BLaER1 treated with 17β-estradiol and CSF1 and Interleukin-3, amounts not matched to agents 10 nM and 100 nM (cell line): ENCODE data around the gene DNAH17.

Experiments
- H3K27ac ChIP-seq, 11 experiments: shearing (Covaris generic); formaldehyde crosslinking; 2 replicates each; pipeline ENCODE4 v1.8.1; 2022
- H3K27me3 ChIP-seq, 11 experiments: shearing (Covaris generic); formaldehyde crosslinking; 2 replicates each; pipeline ENCODE4 v1.8.1; 2022
- H3K36me3 ChIP-seq, 11 experiments: shearing (Covaris generic); formaldehyde crosslinking; 2 replicates each; pipeline ENCODE4 v1.8.1; 2022
- H3K4me1 ChIP-seq, 10 experiments: shearing (Covaris generic); formaldehyde crosslinking; 2 replicates each; pipeline ENCODE4 v1.8.1; 2022
- H3K4me2 ChIP-seq, 11 experiments: shearing (Covaris generic); formaldehyde crosslinking; 2 replicates each; pipeline ENCODE4 v1.8.1; 2022
- H3K4me3 ChIP-seq, 10 experiments: shearing (Covaris generic); formaldehyde crosslinking; 2 replicates each; pipeline ENCODE4 v1.8.1; 2022
- H3K9ac ChIP-seq, 11 experiments: shearing (Covaris generic); formaldehyde crosslinking; 2 replicates each; pipeline ENCODE4 v1.8.1; 2022
- H3K9me3 ChIP-seq, 11 experiments: shearing (Covaris generic); formaldehyde crosslinking; replicated peaks in 1 of 11; 2 replicates each; pipeline ENCODE4 v1.8.1; 2022
- H4K20me1 ChIP-seq, 11 experiments: shearing (Covaris generic); formaldehyde crosslinking; 2 replicates each; pipeline ENCODE4 v1.8.1; 2022
- Cebpa-rat ChIP-seq, 11 experiments: shearing (Covaris generic); IDR thresholded peaks; 2 replicates each; pipeline ENCODE4 v1.8.1; 2022

The DNAH17 gene

DNA sequence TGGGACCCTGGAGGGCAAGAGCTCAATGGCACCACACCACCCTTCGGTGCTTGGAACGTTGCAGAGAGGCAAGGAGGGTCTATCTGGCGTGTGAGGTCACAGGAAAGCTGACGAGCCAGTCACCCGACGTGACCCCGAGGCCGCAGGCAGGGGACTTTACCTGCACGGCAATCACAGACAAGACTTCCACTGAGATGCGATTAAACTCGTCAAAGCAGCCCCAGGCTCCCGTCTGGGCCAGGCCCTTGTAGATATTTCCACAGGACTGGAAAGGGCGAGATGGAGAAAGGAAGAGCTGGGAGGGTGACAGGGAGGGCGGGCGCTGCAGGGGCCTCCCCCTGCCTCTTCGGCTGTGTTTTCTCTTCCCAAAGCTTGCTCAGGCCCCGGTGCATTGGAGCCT is 78.3 kb downstream of the DNAH17 start:
- Histone ChIP-seq H3K9me3 (no peaks in the 10 kb centered on the region), H3K36me3 (no peaks in the 10 kb centered on the region), H3K4me2 (peak overlapping the region in 7 of 11 experiments; percentile 33 to 78 (median 58); a peak in 10 of 22 replicates), H4K20me1 (no peaks in the 10 kb centered on the region), H3K4me1 (peaks cover 20 to 61% (median 45%) of the 10 kb centered on the region in 10 experiments; a peak in 19 of 20 replicates), H3K27me3 (no peaks in the 10 kb centered on the region), H3K27ac (peak overlapping the region in 8 of 11 experiments; percentile 22 to 58 (median 51); a peak in 14 of 22 replicates), H3K4me3 (no peak overlapping the region), H3K9ac (peak overlapping the region in 4 of 11 experiments; percentile 13 to 39 (median 29); a peak in 4 of 22 replicates)
- no peak for TF ChIP-seq Cebpa-rat (IDR thresholded peaks at IDR 0.05)

DNA sequence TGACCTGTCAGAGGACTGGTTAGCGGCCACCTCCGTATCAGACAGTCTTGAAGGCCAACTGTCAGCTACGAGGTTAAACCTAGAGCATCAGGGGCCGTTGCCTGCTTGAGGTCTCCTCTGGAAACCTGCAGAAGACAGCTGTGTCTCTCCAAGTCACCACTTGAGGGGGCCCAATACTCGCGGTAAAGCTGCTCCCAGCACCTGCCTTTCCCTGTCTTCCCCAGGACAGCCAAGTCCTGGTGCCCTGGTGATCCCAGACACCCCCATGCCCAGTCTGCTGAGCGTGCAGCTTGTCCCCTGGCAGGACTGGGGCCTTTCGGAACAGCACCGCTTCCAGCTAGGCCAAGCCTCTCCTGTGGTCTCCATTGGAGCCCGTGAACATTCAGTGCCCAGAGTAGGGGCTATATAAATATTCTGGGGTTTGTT is 80.1 kb downstream of the DNAH17 start:
- Histone ChIP-seq H3K27ac (peak overlapping the region in 9 of 11 experiments; percentile 8 to 67 (median 59); a peak in 16 of 22 replicates), H3K9ac (peak overlapping the region in 8 of 11 experiments; percentile 18 to 42 (median 34); a peak in 11 of 22 replicates), H3K9me3 (no peaks in the 10 kb centered on the region), H3K4me2 (peak overlapping the region in 9 of 11 experiments; percentile 16 to 78 (median 54); a peak in 18 of 22 replicates), H4K20me1 (no peaks in the 10 kb centered on the region), H3K4me1 (peaks cover 28 to 76% (median 55%) of the 10 kb centered on the region in 10 experiments), H3K27me3 (no peaks in the 10 kb centered on the region), H3K4me3 (no peak overlapping the region), H3K36me3 (no peaks in the 10 kb centered on the region)
- no peak for TF ChIP-seq Cebpa-rat (IDR thresholded peaks at IDR 0.05)

DNA sequence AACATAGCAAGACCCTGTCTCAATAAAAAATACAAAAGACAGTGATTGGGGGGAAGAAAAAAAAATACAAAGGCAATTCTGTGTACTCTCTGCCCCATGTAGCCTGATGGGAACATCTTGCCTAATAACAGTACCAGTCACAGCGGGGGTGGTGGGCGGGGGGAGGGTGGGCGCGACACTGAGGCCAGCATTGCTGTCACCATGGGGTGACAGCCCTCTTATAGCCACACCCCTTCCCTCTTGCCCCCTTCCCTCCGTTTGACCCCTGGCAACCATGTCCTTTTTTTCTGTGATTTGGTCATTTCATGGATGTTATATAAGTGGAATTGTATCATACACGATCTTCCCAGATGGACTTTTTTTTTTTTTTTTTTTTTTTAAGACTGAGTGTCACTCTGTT is 80.9 kb downstream of the DNAH17 start:
- TF ChIP-seq Cebpa-rat (IDR thresholded peaks at IDR 0.05): no peak
- Histone ChIP-seq H3K4me2 (peak overlapping the region in 1 of 11 experiments; percentile 73; a peak in 1 of 22 replicates), H3K4me1 (peaks cover 20 to 76% (median 47%) of the 10 kb centered on the region in 10 experiments)

GRCh38 chr17:78495634-78496033 is 81.6 kb downstream of the DNAH17 start:
- Histone ChIP-seq H3K36me3 (no peaks in the 10 kb centered on the region), H3K9me3 (no peaks in the 10 kb centered on the region), H3K27ac (no peak overlapping the region), H3K4me2 (no peak overlapping the region), H3K9ac (no peak overlapping the region), H3K27me3 (no peaks in the 10 kb centered on the region), H3K4me3 (no peak overlapping the region), H3K4me1 (peaks cover 14 to 71% (median 40%) of the 10 kb centered on the region in 10 experiments), H4K20me1 (no peaks in the 10 kb centered on the region)
- TF ChIP-seq Cebpa-rat (IDR thresholded peaks at IDR 0.05): no peak

More for the DNA sequence above, 80.9 kb downstream of the DNAH17 start:
- no peaks in the 10 kb centered on the region for H3K36me3 ChIP-seq
- no peaks in the 10 kb centered on the region for H3K9me3 ChIP-seq
- no peaks in the 10 kb centered on the region for H3K27me3 ChIP-seq
- no peaks in the 10 kb centered on the region for H4K20me1 ChIP-seq
- no peak overlapping the region; a peak in 1 of 22 replicates for H3K9ac ChIP-seq
- H3K27ac ChIP-seq: no peak overlapping the region
- no peak overlapping the region for H3K4me3 ChIP-seq

GRCh38 chr17:78494696-78495330 is 82.4 kb downstream of the DNAH17 start:
- Histone ChIP-seq H3K27me3 (no peaks in the 10 kb centered on the region), H3K9me3 (no peaks in the 10 kb centered on the region), H3K4me2 (no peak overlapping the region), H3K27ac (no peak overlapping the region), H3K36me3 (no peaks in the 10 kb centered on the region), H3K4me3 (no peak overlapping the region), H4K20me1 (no peaks in the 10 kb centered on the region), H3K4me1 (peaks cover 14 to 69% (median 39%) of the 10 kb centered on the region in 10 experiments), H3K9ac (no peak overlapping the region)
- TF ChIP-seq Cebpa-rat (IDR thresholded peaks at IDR 0.05): no peak

GRCh38 chr17:78493853-78494695 is 83.1 kb downstream of the DNAH17 start:
- no peak for TF ChIP-seq Cebpa-rat (IDR thresholded peaks at IDR 0.05)
- peak overlapping the region; percentile 8 to 76 (median 56); a peak in 20 of 22 replicates for H3K4me2 ChIP-seq

GRCh38 chr17:78493450-78493849 is 83.7 kb downstream of the DNAH17 start:
- H3K4me2 ChIP-seq: peak overlapping the region; percentile 8 to 76 (median 56); a peak in 20 of 22 replicates
- no peak overlapping the region; a peak in 1 of 22 replicates for H3K9ac ChIP-seq
- H4K20me1 ChIP-seq: no peaks in the 10 kb centered on the region
- no peaks in the 10 kb centered on the region for H3K36me3 ChIP-seq
- H3K4me1 ChIP-seq: peaks cover 14 to 56% (median 32%) of the 10 kb centered on the region in 10 experiments
- H3K9me3 ChIP-seq: no peaks in the 10 kb centered on the region
- H3K27me3 ChIP-seq: no peaks in the 10 kb centered on the region
- H3K27ac ChIP-seq: peak overlapping the region in 7 of 11 experiments; percentile 3 to 45 (median 33); a peak in 13 of 22 replicates
- H3K4me3 ChIP-seq: no peak overlapping the region
- no peak for TF ChIP-seq Cebpa-rat (IDR thresholded peaks at IDR 0.05)

More at GRCh38 chr17:78493853-78494695, 83.1 kb downstream of the DNAH17 start:
- H3K4me1 ChIP-seq: peaks cover 14 to 62% (median 37%) of the 10 kb centered on the region in 10 experiments
- no peaks in the 10 kb centered on the region for H3K27me3 ChIP-seq
- H3K4me3 ChIP-seq: no peak overlapping the region
- peak overlapping the region in 5 of 11 experiments; percentile 3 to 45 (median 34); a peak in 10 of 22 replicates for H3K27ac ChIP-seq
- no peaks in the 10 kb centered on the region for H3K36me3 ChIP-seq
- no peaks in the 10 kb centered on the region for H4K20me1 ChIP-seq
- H3K9me3 ChIP-seq: no peaks in the 10 kb centered on the region
- no peak overlapping the region; a peak in 1 of 22 replicates for H3K9ac ChIP-seq

DNA sequence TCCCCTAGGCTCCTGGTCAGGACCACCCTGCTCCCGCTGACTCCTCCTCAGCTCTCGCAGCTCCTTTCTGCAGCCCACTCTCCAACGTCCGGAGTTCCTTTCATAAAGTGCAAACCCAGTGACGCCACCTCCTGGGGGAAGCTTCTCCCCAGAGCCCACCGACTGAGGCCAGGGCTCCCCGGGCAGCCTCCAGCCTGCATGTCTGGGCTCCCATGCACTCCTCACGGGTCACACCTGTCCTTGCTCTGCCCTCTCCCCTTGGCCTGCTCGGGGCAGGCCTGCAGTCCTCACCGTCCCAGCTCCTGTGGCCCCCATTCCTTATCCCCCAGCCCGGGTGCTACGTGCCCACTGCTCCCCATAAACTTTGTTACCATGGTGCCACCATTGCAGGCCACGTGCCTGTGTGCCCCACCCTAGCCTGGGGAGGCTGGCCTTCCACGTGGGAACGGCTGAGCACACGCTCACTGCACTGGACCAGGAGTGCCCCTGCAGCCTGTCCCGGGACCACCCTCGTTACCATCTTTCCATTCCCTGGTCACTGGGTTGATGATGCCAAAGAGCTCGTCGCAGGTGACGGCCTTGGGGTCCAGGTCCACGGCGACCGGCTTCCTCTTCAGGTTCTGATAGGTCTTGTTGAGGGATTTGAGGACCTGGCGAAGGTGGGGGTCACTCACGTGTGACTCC is 84.9 kb downstream of the DNAH17 start:
- H3K27me3 ChIP-seq: no peaks in the 10 kb centered on the region
- no peak overlapping the region for H3K9ac ChIP-seq
- 0 out of 22 replicates have a peak overlapping the region, but pooled peaks of 1 of the 11 experiments have one; percentile 67 for H3K4me2 ChIP-seq

More for the DNA sequence above, 84.9 kb downstream of the DNAH17 start:
- TF ChIP-seq Cebpa-rat (IDR thresholded peaks at IDR 0.05): no peak
- Histone ChIP-seq H3K36me3 (no peaks in the 10 kb centered on the region), H3K9me3 (no peaks in the 10 kb centered on the region), H4K20me1 (no peaks in the 10 kb centered on the region), H3K4me3 (no peak overlapping the region), H3K27ac (no peak overlapping the region), H3K4me1 (peaks cover 14 to 44% (median 21%) of the 10 kb centered on the region in 10 experiments)
